PFSK-1 (cell line): ENCODE measurements around the gene SEPTIN7.

ENCODE experiments used
- FOXP2 ChIP-seq: optimal IDR thresholded peaks from 2 replicates; pipeline ENCODE3; 2011; ENCODE audit warnings: borderline replicate concordance, control low read depth, inconsistent platforms; ENCODE audit not compliant: insufficient read depth; ENCODE audit errors: extremely low read length, extremely low read depth
- POLR2AphosphoS5 ChIP-seq: IDR thresholded peaks from 2 replicates; pipeline ENCODE4 v1.6.1; 2012; ENCODE audit warnings: low read depth, mild to moderate bottlenecking, control low read depth, low read length, moderate library complexity
- SIN3A ChIP-seq: IDR thresholded peaks from 2 replicates; pipeline ENCODE4 v1.6.1; 2012; ENCODE audit warnings: mild to moderate bottlenecking, low read length, moderate library complexity, borderline replicate concordance; ENCODE audit not compliant: insufficient read depth
- TAF1 ChIP-seq: IDR thresholded peaks from 2 replicates; pipeline ENCODE4 v1.6.1; 2012; ENCODE audit warnings: low read length, control low read depth, borderline replicate concordance; ENCODE audit not compliant: insufficient read depth
- TF ChIP-seq, protein P1 (sequence below), 2 experiments: IDR thresholded peaks; 2 replicates each; pipeline versions ENCODE4 v1.6.1 to v1.8.0; 2011 to 2012; ENCODE audit warnings: low read depth in 2 of 2, low read length in 2 of 2, control low read depth in 1 of 2, inconsistent platforms in 1 of 2, mild to moderate bottlenecking in 1 of 2, moderate library complexity in 1 of 2; ENCODE audit not compliant: insufficient read depth in 1 of 2

SEPTIN7 gene

GRCh38 chr7:35755711-35756110 is 45.1 kb upstream of the SEPTIN7 start:
- TF ChIP-seq TAF1 (no peak), SIN3A (no peak), POLR2AphosphoS5 (no peak), FOXP2 (no peak)
- TF ChIP-seq, protein P1, sequence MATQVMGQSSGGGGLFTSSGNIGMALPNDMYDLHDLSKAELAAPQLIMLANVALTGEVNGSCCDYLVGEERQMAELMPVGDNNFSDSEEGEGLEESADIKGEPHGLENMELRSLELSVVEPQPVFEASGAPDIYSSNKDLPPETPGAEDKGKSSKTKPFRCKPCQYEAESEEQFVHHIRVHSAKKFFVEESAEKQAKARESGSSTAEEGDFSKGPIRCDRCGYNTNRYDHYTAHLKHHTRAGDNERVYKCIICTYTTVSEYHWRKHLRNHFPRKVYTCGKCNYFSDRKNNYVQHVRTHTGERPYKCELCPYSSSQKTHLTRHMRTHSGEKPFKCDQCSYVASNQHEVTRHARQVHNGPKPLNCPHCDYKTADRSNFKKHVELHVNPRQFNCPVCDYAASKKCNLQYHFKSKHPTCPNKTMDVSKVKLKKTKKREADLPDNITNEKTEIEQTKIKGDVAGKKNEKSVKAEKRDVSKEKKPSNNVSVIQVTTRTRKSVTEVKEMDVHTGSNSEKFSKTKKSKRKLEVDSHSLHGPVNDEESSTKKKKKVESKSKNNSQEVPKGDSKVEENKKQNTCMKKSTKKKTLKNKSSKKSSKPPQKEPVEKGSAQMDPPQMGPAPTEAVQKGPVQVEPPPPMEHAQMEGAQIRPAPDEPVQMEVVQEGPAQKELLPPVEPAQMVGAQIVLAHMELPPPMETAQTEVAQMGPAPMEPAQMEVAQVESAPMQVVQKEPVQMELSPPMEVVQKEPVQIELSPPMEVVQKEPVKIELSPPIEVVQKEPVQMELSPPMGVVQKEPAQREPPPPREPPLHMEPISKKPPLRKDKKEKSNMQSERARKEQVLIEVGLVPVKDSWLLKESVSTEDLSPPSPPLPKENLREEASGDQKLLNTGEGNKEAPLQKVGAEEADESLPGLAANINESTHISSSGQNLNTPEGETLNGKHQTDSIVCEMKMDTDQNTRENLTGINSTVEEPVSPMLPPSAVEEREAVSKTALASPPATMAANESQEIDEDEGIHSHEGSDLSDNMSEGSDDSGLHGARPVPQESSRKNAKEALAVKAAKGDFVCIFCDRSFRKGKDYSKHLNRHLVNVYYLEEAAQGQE (IDR thresholded peaks at IDR 0.05; ENCODE audit: insufficient read depth in 1 of 2, low read depth in 2 of 2, low read length in 2 of 2): no peak

GRCh38 chr7:35757574-35757973 is 43.3 kb upstream of the SEPTIN7 start:
- TF ChIP-seq TAF1: no peak
- no peak for TF ChIP-seq FOXP2
- TF ChIP-seq, protein P1 (IDR thresholded peaks at IDR 0.05; ENCODE audit: insufficient read depth in 1 of 2, low read depth in 2 of 2, low read length in 2 of 2): no peak
- TF ChIP-seq POLR2AphosphoS5: no peak

GRCh38 chr7:35758421-35758820 is 42.4 kb upstream of the SEPTIN7 start:
- TF ChIP-seq, protein P1 (IDR thresholded peaks at IDR 0.05; ENCODE audit: insufficient read depth in 1 of 2, low read depth in 2 of 2, low read length in 2 of 2): no peak
- no peak for TF ChIP-seq POLR2AphosphoS5
- no peak for TF ChIP-seq SIN3A
- no peak for TF ChIP-seq FOXP2
- TF ChIP-seq TAF1: no peak

- TF ChIP-seq SIN3A (no peak), TAF1 (no peak)
Measured at GRCh38 chr7:35760143-35760745, 40.6 kb upstream of the SEPTIN7 start.

GRCh38 chr7:35761871-35762677 is 38.8 kb upstream of the SEPTIN7 start:
- TF ChIP-seq FOXP2: no peak
- TF ChIP-seq POLR2AphosphoS5: no peak
- peak; percentile 12; the same call in 1 of the 2 replicates for TF ChIP-seq SIN3A
- TF ChIP-seq, protein P1 (IDR thresholded peaks at IDR 0.05; ENCODE audit: insufficient read depth in 1 of 2, low read depth in 2 of 2, low read length in 2 of 2): no peak
- TF ChIP-seq TAF1: peak; percentile 40; the same call in 1 of the 2 replicates
